Natural killer cell (primary cell): ENCODE measurements around the gene PDIA2. TPM values are rescaled to one million over a fixed set of nuclear protein-coding genes. Genes with fewer than 3 reads are reported as not detected.
A peak's percentile ranks its signal among the peaks of the same experiment; 100 is the strongest.

Experiments used
- ATAC-seq, 3 donors: fragments of 150-1000 bp in 2 of 3; fragments of 200-7000 bp in 1 of 3; cut with Tn5 transposase; 1 replicate in 1 of 3; 2 replicates in 2 of 3; pipeline ENCODE4 v1.10.0; 2021; ENCODE audit warnings: mild to moderate bottlenecking in 2 of 3, moderate library complexity in 2 of 3
- DNase-seq, 2 donors: peaks; one replicate each; pipeline versions ENCODE4 v3.0.0 to v3.0.0-alpha.2; 2013 to 2021; ENCODE audit warnings: mixed read lengths in 1 of 2
- H3K27ac ChIP-seq: one replicate; pipeline ENCODE4 v1.5.1; 2013; ENCODE audit warnings: mild to moderate bottlenecking, low read length
- H3K27me3 ChIP-seq: one replicate; pipeline ENCODE4 v1.6.1; 2013; ENCODE audit warnings: low read length; ENCODE audit not compliant: control insufficient read depth, insufficient read depth
- H3K36me3 ChIP-seq: one replicate; pipeline ENCODE4 v1.6.1; 2013; ENCODE audit warnings: low read length; ENCODE audit not compliant: control insufficient read depth, insufficient read depth
- H3K4me1 ChIP-seq: one replicate; pipeline ENCODE4 v1.6.1; 2013; ENCODE audit warnings: low read length; ENCODE audit not compliant: control insufficient read depth, insufficient read depth
- H3K4me3 ChIP-seq: one replicate; pipeline ENCODE4 v1.5.1; 2013; ENCODE audit warnings: low read length
- H3K9me3 ChIP-seq: one replicate; pipeline ENCODE4 v1.6.1; 2013; ENCODE audit warnings: low read length; ENCODE audit not compliant: control insufficient read depth, insufficient read depth
- H3K27ac Mint-ChIP-seq, 2 donors: one replicate each; pipeline ENCODE4 v1.8.0; 2022; ENCODE audit warnings: mild to moderate bottlenecking in 2 of 2, mixed read lengths in 2 of 2, moderate library complexity in 1 of 2
- H3K27me3 Mint-ChIP-seq, 2 donors: one replicate each; pipeline ENCODE4 v1.8.0; 2022; ENCODE audit warnings: low read depth in 2 of 2, mixed read lengths in 2 of 2
- H3K36me3 Mint-ChIP-seq: one replicate; pipeline ENCODE4 v1.8.0; 2022; ENCODE audit warnings: mixed read lengths
- H3K4me1 Mint-ChIP-seq, 2 donors: one replicate each; pipeline ENCODE4 v1.8.0; 2022; ENCODE audit warnings: mixed read lengths in 2 of 2
- H3K4me3 Mint-ChIP-seq: one replicate; pipeline ENCODE4 v1.8.0; 2022; ENCODE audit warnings: mild to moderate bottlenecking, moderate library complexity, mixed read lengths
- H3K9me3 Mint-ChIP-seq, 2 donors: one replicate each; pipeline ENCODE4 v1.8.0; 2022; ENCODE audit warnings: mixed read lengths in 2 of 2
- WGBS: methylation state at CpG from one replicate; pipeline ENCODE4 v1.1.7; 2013; ENCODE audit warnings: missing lambda C conversion rate; ENCODE audit not compliant: insufficient coverage; 5-methylcytosine and 5-hydroxymethylcytosine counted together
- intact Hi-C: fragments of 100-400 bp; cut with micrococcal nuclease; formaldehyde crosslinking; loops from one replicate; pipeline ENCODE4 v1.14.2; 2022
- total RNA-seq, 4 donors: library from RNA; stranded (reverse); fragments of 120-200 nt in 1 of 4; gene quantifications; one replicate each; pipeline versions ENCODE4 v1.2.3 to v1.2.4, GENCODE V29; 2013 to 2022
- TF ChIP-seq, protein P1 (sequence below): fragments of 200-600 bp; IDR thresholded peaks from one replicate; pipeline ENCODE4 v1.8.0; 2022; ENCODE audit warnings: antibody characterized with exemption

PDIA2 gene
- total RNA-seq, 3 donors from 2014 or later (not counting 1 experiment from before 2014, with no cell fraction given): not detected

DNA sequence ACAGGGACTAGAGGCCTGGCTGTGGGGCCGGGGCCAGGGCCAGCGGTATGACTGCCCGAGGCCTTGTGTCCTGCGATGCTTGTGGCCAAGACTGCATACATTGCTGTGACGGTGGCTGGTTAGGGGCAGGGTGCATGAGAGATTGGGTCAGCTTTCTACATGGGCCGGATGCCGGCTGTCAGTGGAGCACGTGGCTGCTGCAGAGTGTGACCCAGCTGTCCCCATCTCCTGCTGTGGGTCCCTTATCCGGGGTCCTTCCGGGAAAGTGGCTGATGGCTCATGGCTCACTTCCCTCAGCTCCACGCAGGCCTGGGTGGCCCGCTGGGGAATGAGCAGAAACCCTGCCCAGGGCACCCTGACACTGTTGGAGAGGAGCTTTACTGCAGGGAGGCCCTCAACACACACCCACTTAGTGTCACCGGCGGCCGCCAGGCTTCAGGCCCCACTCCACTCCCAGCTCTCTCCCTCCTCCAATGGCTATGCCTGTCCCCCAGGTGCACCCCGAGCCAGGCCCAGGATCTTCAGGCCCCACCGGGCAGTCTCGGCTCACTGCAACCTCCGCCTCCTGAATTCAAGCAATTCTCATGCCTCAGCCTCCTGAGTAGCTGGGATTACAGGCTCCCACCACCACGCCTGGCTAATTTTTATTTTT lies 6.4 kb upstream of the PDIA2 start:
- peaks cover 32% of the 10 kb centered on the region for H3K4me1 ChIP-seq
- H3K9me3 ChIP-seq: no peaks in the 10 kb centered on the region
- DNase-seq (no peak), ATAC-seq (no peak)
- H3K4me3 ChIP-seq: no peak overlapping the region
- Mint-ChIP-seq H3K9me3 (no peaks in the 10 kb centered on the region), H3K27me3 (peaks cover 0 to 19% of the 10 kb centered on the region in 2 donors), H3K36me3 (no peaks in the 10 kb centered on the region), H3K4me3 (peak overlapping the region; percentile 67), H3K4me1 (peaks cover 6 to 15% of the 10 kb centered on the region in 2 donors), H3K27ac (no peak overlapping the region)
- H3K27me3 ChIP-seq: peaks cover 25% of the 10 kb centered on the region
- no peaks in the 10 kb centered on the region for H3K36me3 ChIP-seq
- 94% methylated on average over 20 of the region's 20 CpGs for WGBS
- intact Hi-C loops: no loop called here
- no peak overlapping the region for H3K27ac ChIP-seq
- TF ChIP-seq, protein P1, sequence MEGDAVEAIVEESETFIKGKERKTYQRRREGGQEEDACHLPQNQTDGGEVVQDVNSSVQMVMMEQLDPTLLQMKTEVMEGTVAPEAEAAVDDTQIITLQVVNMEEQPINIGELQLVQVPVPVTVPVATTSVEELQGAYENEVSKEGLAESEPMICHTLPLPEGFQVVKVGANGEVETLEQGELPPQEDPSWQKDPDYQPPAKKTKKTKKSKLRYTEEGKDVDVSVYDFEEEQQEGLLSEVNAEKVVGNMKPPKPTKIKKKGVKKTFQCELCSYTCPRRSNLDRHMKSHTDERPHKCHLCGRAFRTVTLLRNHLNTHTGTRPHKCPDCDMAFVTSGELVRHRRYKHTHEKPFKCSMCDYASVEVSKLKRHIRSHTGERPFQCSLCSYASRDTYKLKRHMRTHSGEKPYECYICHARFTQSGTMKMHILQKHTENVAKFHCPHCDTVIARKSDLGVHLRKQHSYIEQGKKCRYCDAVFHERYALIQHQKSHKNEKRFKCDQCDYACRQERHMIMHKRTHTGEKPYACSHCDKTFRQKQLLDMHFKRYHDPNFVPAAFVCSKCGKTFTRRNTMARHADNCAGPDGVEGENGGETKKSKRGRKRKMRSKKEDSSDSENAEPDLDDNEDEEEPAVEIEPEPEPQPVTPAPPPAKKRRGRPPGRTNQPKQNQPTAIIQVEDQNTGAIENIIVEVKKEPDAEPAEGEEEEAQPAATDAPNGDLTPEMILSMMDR: no peak

DNA sequence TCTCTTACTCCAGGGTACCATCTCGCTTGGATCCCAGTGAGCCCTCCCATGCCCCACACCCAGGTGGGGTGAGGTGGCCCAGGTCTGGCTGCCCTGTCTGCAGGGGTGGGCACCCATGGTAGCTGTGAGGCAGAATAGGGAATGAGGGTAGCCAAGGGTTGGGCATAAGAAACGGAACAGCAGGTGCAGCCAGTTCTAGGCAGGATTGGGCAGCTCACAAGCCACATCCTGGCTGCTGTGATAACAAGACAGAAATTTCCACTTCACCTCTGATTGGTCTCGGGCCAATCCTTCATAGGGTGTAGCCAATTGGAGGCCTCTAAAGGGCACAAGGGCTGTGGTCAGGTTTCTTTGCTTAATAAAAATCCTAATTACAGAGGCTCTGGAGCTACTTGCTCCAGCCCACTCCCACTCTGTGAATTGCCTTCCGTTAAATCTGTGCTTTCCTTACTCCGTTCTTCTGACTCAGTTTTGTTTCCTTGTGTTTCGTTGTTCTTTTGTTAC lies 4.0 kb upstream of the PDIA2 start:
- TF ChIP-seq, protein P1: no peak
- peaks cover 32% of the 10 kb centered on the region for H3K4me1 ChIP-seq
- Mint-ChIP-seq H3K27me3 (peaks cover 0 to 19% of the 10 kb centered on the region in 2 donors), H3K36me3 (no peaks in the 10 kb centered on the region), H3K4me3 (peak overlapping the region; percentile 0), H3K27ac (no peak overlapping the region), H3K4me1 (peaks cover 6 to 15% of the 10 kb centered on the region in 2 donors), H3K9me3 (no peaks in the 10 kb centered on the region)
- peak; percentile 24 to 87 (median 65) for ATAC-seq
- H3K27me3 ChIP-seq: peaks cover 26% of the 10 kb centered on the region
- intact Hi-C loops: no loop called here
- H3K36me3 ChIP-seq: no peaks in the 10 kb centered on the region
- WGBS: 49% methylated on average over 6 of the region's 6 CpGs
- DNase-seq: peak in 1 of 2 donors; percentile 71
- no peak overlapping the region for H3K4me3 ChIP-seq
- H3K27ac ChIP-seq: no peak overlapping the region
- no peaks in the 10 kb centered on the region for H3K9me3 ChIP-seq

DNA sequence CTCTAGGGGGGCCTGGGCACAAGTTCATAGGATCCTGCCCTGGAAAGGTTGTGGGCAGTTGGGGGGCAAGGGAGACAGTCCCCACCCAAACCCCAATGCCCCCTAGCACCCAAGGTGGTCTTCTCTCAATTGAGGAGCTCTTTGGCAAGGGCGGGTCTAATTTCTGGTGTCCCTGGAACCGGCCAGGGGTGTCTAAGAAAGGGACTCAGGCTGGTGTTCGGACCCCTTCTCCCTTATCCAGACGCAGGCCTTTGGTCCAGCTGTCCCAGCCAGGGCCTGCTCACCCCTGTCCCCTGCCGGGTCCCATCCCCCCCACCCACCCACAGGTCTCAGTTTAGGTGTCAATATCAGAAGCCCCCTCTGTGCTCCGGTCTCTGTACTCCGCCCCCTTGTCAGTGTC lies 3.4 kb upstream of the PDIA2 start:
- Mint-ChIP-seq H3K4me1 (peaks cover 6 to 15% of the 10 kb centered on the region in 2 donors), H3K27me3 (peaks cover 0 to 19% of the 10 kb centered on the region in 2 donors), H3K4me3 (peak overlapping the region; percentile 36), H3K9me3 (no peaks in the 10 kb centered on the region), H3K36me3 (no peaks in the 10 kb centered on the region), H3K27ac (no peak overlapping the region)
- intact Hi-C loops: no loop called here
- DNase-seq (no peak), ATAC-seq (no peak)
- no peaks in the 10 kb centered on the region for H3K36me3 ChIP-seq
- no peaks in the 10 kb centered on the region for H3K9me3 ChIP-seq
- WGBS: 78% methylated on average over 7 of the region's 7 CpGs
- H3K27ac ChIP-seq: no peak overlapping the region
- TF ChIP-seq, protein P1: no peak
- peaks cover 32% of the 10 kb centered on the region for H3K4me1 ChIP-seq
- H3K27me3 ChIP-seq: peaks cover 23% of the 10 kb centered on the region
- H3K4me3 ChIP-seq: no peak overlapping the region
